B cell (primary cell): ENCODE data around the gene IL19. TPM values are rescaled to one million over a fixed set of nuclear protein-coding genes. Genes with fewer than 3 reads are reported as not detected.

ENCODE experiments used
- ATAC-seq: fragments of 200-7000 bp; cut with Tn5 transposase; one replicate; pipeline ENCODE4 v1.10.0; 2021; ENCODE audit warnings: low read depth, mild to moderate bottlenecking, moderate number of reproducible peaks, moderate library complexity
- CTCF ChIA-PET: fragments of 350-600 bp; sonication (Branson Sonifier 250); formaldehyde crosslinking; loops from one replicate; lab custom pipeline; 2021; ENCODE audit warnings: antibody characterized with exemption, inconsistent platforms; lab: Charles Lee
- POLR2A ChIA-PET: fragments of 350-600 bp; sonication (Branson Sonifier 250); formaldehyde crosslinking; loops from one replicate; lab custom pipeline; 2021; ENCODE audit warnings: antibody characterized with exemption; lab: Charles Lee
- DNase-seq: peaks from one replicate; pipeline ENCODE4 v3.0.0; 2013
- H2AFZ ChIP-seq: 2 replicates; pipeline ENCODE4 v1.6.1; 2012; ENCODE audit warnings: mild to moderate bottlenecking, low read depth, low read length; ENCODE audit not compliant: insufficient read depth, poor library complexity, severe bottlenecking
- H3K27ac ChIP-seq, 2 donors: 1 replicate in 1 of 2; 2 replicates in 1 of 2; pipeline ENCODE4 v1.5.1; 2012 to 2013; ENCODE audit warnings: low read length in 2 of 2, mild to moderate bottlenecking in 2 of 2, moderate library complexity in 1 of 2
- H3K27me3 ChIP-seq, 4 experiments: fragments of 200-600 bp in 1 of 4; sonication (generic) in 1 of 4; replicated peaks in 1 of 4; 1 replicate in 2 of 4; 2 replicates in 2 of 4; pipeline versions ENCODE4 v1.6.1 to v1.7.0; 2013 to 2016; ENCODE audit warnings: low read length in 3 of 4, mild to moderate bottlenecking in 2 of 4, mixed read lengths in 1 of 4, moderate library complexity in 1 of 4; ENCODE audit not compliant: insufficient read depth in 4 of 4, control insufficient read depth in 3 of 4; ENCODE audit errors: control extremely low read depth in 1 of 4
- H3K36me3 ChIP-seq, 2 experiments: replicated peaks in 1 of 2; 1 replicate in 1 of 2; 2 replicates in 1 of 2; pipeline versions ENCODE4 v1.6.1 to v1.7.1; 2013; ENCODE audit warnings: low read length in 1 of 2; ENCODE audit not compliant: insufficient read depth in 2 of 2, control insufficient read depth in 1 of 2; ENCODE audit errors: control extremely low read depth in 1 of 2, extremely low read depth in 1 of 2
- H3K4me1 ChIP-seq, 2 donors: fragments of 200-600 bp in 1 of 2; sonication (generic) in 1 of 2; 1 replicate in 1 of 2; 2 replicates in 1 of 2; pipeline versions ENCODE4 v1.5.1 to v1.6.1; 2013 to 2017; ENCODE audit warnings: low read length in 2 of 2; ENCODE audit not compliant: control insufficient read depth in 2 of 2, insufficient read depth in 2 of 2
- H3K4me2 ChIP-seq: replicated peaks from 2 replicates; pipeline ENCODE3; 2012; ENCODE audit warnings: mild to moderate bottlenecking, low read depth, low read length; ENCODE audit not compliant: poor library complexity, severe bottlenecking
- H3K4me3 ChIP-seq, 5 experiments: fragments of 200-600 bp in 1 of 5; sonication (generic) in 1 of 5; 1 replicate in 3 of 5; 2 replicates in 2 of 5; pipeline versions ENCODE4 v1.5.1 to v1.7.0; 2011 to 2016; ENCODE audit warnings: low read length in 4 of 5, mild to moderate bottlenecking in 4 of 5, low read depth in 2 of 5, control low read depth in 1 of 5, moderate library complexity in 1 of 5; ENCODE audit not compliant: insufficient read depth in 1 of 5; ENCODE audit errors: control extremely low read depth in 1 of 5, extremely low read depth in 1 of 5
- H3K79me2 ChIP-seq: fragments of 200-600 bp; sonication (generic); one replicate; pipeline ENCODE4 v1.6.0; 2016; ENCODE audit warnings: low read length; ENCODE audit not compliant: control insufficient read depth, insufficient read depth
- H3K9ac ChIP-seq: fragments of 200-600 bp; sonication (generic); 2 replicates; pipeline ENCODE4 v1.6.1; 2017; ENCODE audit warnings: mild to moderate bottlenecking, low read length, moderate library complexity
- H3K9me3 ChIP-seq, 3 donors: one replicate each; pipeline versions ENCODE4 v1.6.1 to v1.7.1; 2013; ENCODE audit warnings: low read length in 2 of 3; ENCODE audit not compliant: control insufficient read depth in 2 of 3, insufficient read depth in 1 of 3; ENCODE audit errors: control extremely low read depth in 1 of 3
- H4K20me1 ChIP-seq: 2 replicates; pipeline ENCODE4 v1.6.0; 2012; ENCODE audit warnings: mild to moderate bottlenecking, low read length; ENCODE audit not compliant: insufficient read depth, control insufficient read depth, poor library complexity, severe bottlenecking
- H3K27ac Mint-ChIP-seq: one replicate; pipeline ENCODE4 v1.8.0; 2021; ENCODE audit warnings: mixed read lengths
- H3K27me3 Mint-ChIP-seq: one replicate; pipeline ENCODE4 v1.8.0; 2021; ENCODE audit warnings: mixed read lengths
- H3K4me1 Mint-ChIP-seq: one replicate; pipeline ENCODE4 v1.8.0; 2021; ENCODE audit warnings: mixed read lengths
- H3K4me3 Mint-ChIP-seq: one replicate; pipeline ENCODE4 v1.8.0; 2021; ENCODE audit warnings: mixed read lengths
- H3K9me3 Mint-ChIP-seq: one replicate; pipeline ENCODE4 v1.8.0; 2022; ENCODE audit warnings: mixed read lengths; ENCODE audit not compliant: insufficient read depth
- CTCF ChIP-seq: fragments of 200-600 bp; IDR thresholded peaks from one replicate; pipeline ENCODE4 v1.8.0; 2022; ENCODE audit warnings: antibody characterized with exemption, mild to moderate bottlenecking
- EZH2 ChIP-seq: IDR thresholded peaks from 2 replicates; pipeline ENCODE4 v1.6.1; 2012; ENCODE audit warnings: borderline replicate concordance, low read depth, mild to moderate bottlenecking, moderate library complexity, low read length; ENCODE audit not compliant: insufficient read depth, poor library complexity, severe bottlenecking
- WGBS: methylation state at CpG from one replicate; pipeline ENCODE4 v1.1.5; 2013; ENCODE audit warnings: missing lambda C conversion rate; ENCODE audit not compliant: insufficient coverage; 5-methylcytosine and 5-hydroxymethylcytosine counted together
- intact Hi-C: fragments of 100-400 bp; cut with micrococcal nuclease; formaldehyde crosslinking; loops from one replicate; pipeline ENCODE4 v1.10.0; 2022
- polyA plus RNA-seq: library from polyadenylated mRNA; depleted of rRNA; stranded (reverse); fragments of >200 nt; gene quantifications from 2 replicates; pipeline ENCODE4 v1.2.3, GENCODE V29; 2012
- total RNA-seq, 2 donors: library from RNA; stranded (reverse); fragments of 120-200 nt in 1 of 2; gene quantifications; 1 replicate in 1 of 2; 2 replicates in 1 of 2; pipeline versions ENCODE4 v1.2.3 to v1.2.4, GENCODE V29; 2013 to 2022

Gene IL19
- total and polyA plus RNA-seq, 2 donors (not counting 1 experiment from before 2014, with no cell fraction given): 0.27 TPM; not detected in 1

DNA sequence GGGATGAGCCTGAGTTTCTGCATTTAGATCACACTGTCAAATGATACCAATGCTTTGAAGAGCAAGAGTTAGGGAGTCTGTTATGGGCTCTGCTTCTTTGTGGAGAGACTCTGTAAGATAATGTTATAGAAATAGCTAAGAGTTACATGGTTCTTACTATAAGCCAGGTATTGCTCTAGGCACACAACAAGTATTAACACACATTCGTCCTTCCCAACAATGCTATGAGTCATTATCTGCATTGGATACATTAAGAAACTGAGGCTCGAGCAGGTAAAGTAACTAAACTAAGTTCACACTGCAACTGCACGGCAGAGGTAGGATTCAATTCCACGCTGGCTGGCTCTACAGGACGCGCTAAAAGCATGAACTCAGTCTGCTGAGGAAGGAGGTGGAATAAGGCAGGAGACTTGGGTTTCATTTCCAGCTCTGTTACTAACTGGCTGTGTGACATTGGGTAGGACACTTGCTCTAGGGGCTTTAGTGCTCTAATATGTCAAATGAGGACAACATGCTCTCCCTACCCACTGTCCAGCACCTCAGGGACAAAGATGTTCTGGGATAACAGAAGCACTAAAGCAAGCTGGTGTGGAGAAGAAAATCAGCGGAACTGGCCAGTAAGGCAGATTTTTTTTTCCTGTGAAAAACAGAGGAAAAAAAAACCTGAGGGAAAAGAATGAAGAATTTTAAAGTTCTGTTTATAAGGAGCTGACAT is 71.2 kb downstream of the IL19 start:
- Mint-ChIP-seq H3K9me3 (no peaks in the 10 kb centered on the region), H3K4me1 (no peaks in the 10 kb centered on the region), H3K4me3 (no peak overlapping the region), H3K27ac (no peak overlapping the region), H3K27me3 (peaks cover 12% of the 10 kb centered on the region)
- ATAC-seq (no peak), DNase-seq (no peak)
- Histone ChIP-seq H4K20me1 (no peaks in the 10 kb centered on the region), H3K9ac (no peak overlapping the region), H3K27me3 (no peaks in the 10 kb centered on the region), H3K79me2 (no peaks in the 10 kb centered on the region), H3K4me3 (no peak overlapping the region), H3K9me3 (no peaks in the 10 kb centered on the region), H3K4me2 (no peak overlapping the region), H2AFZ (no peak overlapping the region), H3K4me1 (no peaks in the 10 kb centered on the region), H3K36me3 (no peaks in the 10 kb centered on the region), H3K27ac (no peak overlapping the region)
- WGBS: 100% methylated on average over 5 of the region's 7 CpGs
- CTCF ChIA-PET: interaction anchor here (1.2 kb wide), 1 partner anchor 107 kb away, joined by 3 read pairs; no protein-coding TSS in a partner anchor
- TF ChIP-seq EZH2 (no peak), CTCF (no peak)
- intact Hi-C loops: no loop called here
- POLR2A ChIA-PET: no interaction called here

DNA sequence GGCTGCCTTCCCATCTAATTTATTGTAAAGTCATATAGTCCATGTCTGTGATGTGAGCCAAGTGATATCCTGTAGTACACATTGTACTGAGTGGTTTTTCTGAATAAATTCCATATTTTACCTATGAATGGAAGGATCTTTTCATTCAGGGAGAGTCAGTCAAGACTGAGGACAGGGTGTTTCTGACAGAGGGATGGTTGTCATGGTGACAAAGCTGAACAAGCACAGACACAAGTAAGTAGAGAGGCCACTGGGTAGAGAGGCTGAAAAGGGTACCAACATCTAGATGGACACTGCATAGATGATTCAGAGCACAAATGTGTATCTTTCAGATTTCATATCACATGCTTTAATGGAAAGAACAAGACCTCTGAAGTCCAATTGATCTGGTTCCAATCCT is 72.3 kb downstream of the IL19 start:
- Histone ChIP-seq H3K79me2 (no peaks in the 10 kb centered on the region), H3K9ac (no peak overlapping the region), H3K4me1 (no peaks in the 10 kb centered on the region), H3K9me3 (no peaks in the 10 kb centered on the region), H3K4me2 (no peak overlapping the region), H3K4me3 (no peak overlapping the region), H3K27me3 (no peaks in the 10 kb centered on the region), H3K36me3 (no peaks in the 10 kb centered on the region), H2AFZ (no peak overlapping the region), H4K20me1 (no peaks in the 10 kb centered on the region), H3K27ac (no peak overlapping the region)
- no peak overlapping the region for H3K4me3 Mint-ChIP-seq
- H3K4me1 Mint-ChIP-seq: no peaks in the 10 kb centered on the region
- peaks cover 8% of the 10 kb centered on the region for H3K27me3 Mint-ChIP-seq
- ChIA-PET CTCF (no interaction called here), POLR2A (no interaction called here)
- intact Hi-C loops: no loop called here
- TF ChIP-seq CTCF: no peak
- TF ChIP-seq EZH2: no peak
- ATAC-seq (no peak), DNase-seq (no peak)
- no peaks in the 10 kb centered on the region for H3K9me3 Mint-ChIP-seq
- no peak overlapping the region for H3K27ac Mint-ChIP-seq
